SU-DHL-6 (cell line): ENCODE measurements around the gene RPS6KA5.

Source experiments
- CTCF ChIP-seq: fragments of 200-600 bp; sonication (generic); IDR thresholded peaks from one replicate; pipeline ENCODE4 v1.5.1; 2017; ENCODE audit warnings: antibody characterized with exemption, mild to moderate bottlenecking, low read length, moderate library complexity; ENCODE audit not compliant: insufficient read depth, poor library complexity, severe bottlenecking
- EZH2phosphoT487 ChIP-seq: fragments of 200-600 bp; sonication (generic), shearing (Covaris generic); conservative IDR thresholded peaks from 2 replicates; pipeline ENCODE4 v1.6.1; 2018; ENCODE audit warnings: mild to moderate bottlenecking, antibody characterized with exemption, low read length, moderate library complexity, mixed read lengths

GRCh38 chr14:90956273-90956672 is 104.2 kb downstream of the RPS6KA5 start:
- TF ChIP-seq CTCF = no peak
- TF ChIP-seq EZH2phosphoT487 = no peak
